H1 (cell line): ENCODE data around the gene SULT6B1. TPM values are rescaled to one million over a fixed set of nuclear protein-coding genes. Genes with fewer than 3 reads are reported as not detected.

Source experiments
- CTCF ChIA-PET: fragments of 300-600 bp; sonication (Branson Sonifier 250); formaldehyde crosslinking; loops from one replicate; lab custom pipeline; 2021; ENCODE audit not compliant: partially characterized antibody; lab: Charles Lee
- POLR2A ChIA-PET: fragments of 300-600 bp; sonication (Branson Sonifier 250); formaldehyde crosslinking; loops from one replicate; lab custom pipeline; 2021; ENCODE audit warnings: inconsistent platforms; ENCODE audit not compliant: partially characterized antibody; lab: Charles Lee
- DNase-seq, 2 experiments: peaks; one replicate each; pipeline versions ENCODE4 v3.0.0 to v3.0.0-alpha.2; 2010 to 2022; ENCODE audit warnings: low spot score in 2 of 2, low read depth in 1 of 2, mixed read lengths in 1 of 2
- FAIRE-seq: peaks from 2 replicates; lab custom pipeline; 2011; peaks lifted over from hg19 to GRCh38; lab: Jason Lieb, UNC
- H2AFZ ChIP-seq: 2 replicates; pipeline ENCODE4 v1.8.1; 2012; ENCODE audit warnings: low read length, inconsistent platforms
- H2AK5ac ChIP-seq: 2 replicates; pipeline ENCODE4 v1.6.1; 2013; ENCODE audit warnings: low read depth, low read length
- H2BK120ac ChIP-seq: replicated peaks from 2 replicates; pipeline ENCODE3; 2013; ENCODE audit warnings: low read depth, low read length, inconsistent platforms
- H2BK12ac ChIP-seq: 2 replicates; pipeline ENCODE4 v1.6.1; 2013; ENCODE audit warnings: low read depth, low read length
- H2BK15ac ChIP-seq: 2 replicates; pipeline ENCODE4 v1.6.1; 2013; ENCODE audit warnings: low read length
- H2BK20ac ChIP-seq: 2 replicates; pipeline ENCODE4 v1.6.1; 2013; ENCODE audit warnings: low read length
- H2BK5ac ChIP-seq: 2 replicates; pipeline ENCODE4 v1.6.1; 2013; ENCODE audit warnings: low read depth, low read length
- H3K14ac ChIP-seq: 2 replicates; pipeline ENCODE4 v1.6.1; 2013; ENCODE audit warnings: inconsistent platforms; ENCODE audit not compliant: insufficient read length
- H3K18ac ChIP-seq: 2 replicates; pipeline ENCODE4 v1.6.1; 2013; ENCODE audit warnings: low read length; ENCODE audit errors: extremely low read depth
- H3K23ac ChIP-seq: 2 replicates; pipeline ENCODE4 v1.6.1; 2013; ENCODE audit warnings: inconsistent platforms; ENCODE audit not compliant: insufficient read length
- H3K23me2 ChIP-seq: 2 replicates; pipeline ENCODE4 v1.6.1; 2013; ENCODE audit warnings: low read depth, low read length
- H3K27ac ChIP-seq: 2 replicates; pipeline ENCODE4 v1.6.1; 2011; ENCODE audit warnings: low read depth, low read length, inconsistent platforms
- H3K27me3 ChIP-seq, 4 experiments: replicated peaks in 1 of 4; 1 replicate in 1 of 4; 2 replicates in 3 of 4; pipeline versions ENCODE4 v1.6.1 to v1.8.1; 2011 to 2013; ENCODE audit warnings: low read length in 3 of 4, mild to moderate bottlenecking in 3 of 4, inconsistent platforms in 2 of 4, mixed read lengths in 2 of 4, moderate library complexity in 1 of 4; ENCODE audit not compliant: control insufficient read depth in 3 of 4, insufficient read depth in 3 of 4; ENCODE audit errors: extremely low read depth in 1 of 4
- H3K36me3 ChIP-seq, 4 experiments: 2 replicates each; pipeline versions ENCODE4 v1.6.1 to v1.8.1; 2011 to 2013; ENCODE audit warnings: mild to moderate bottlenecking in 4 of 4, low read length in 3 of 4, moderate library complexity in 2 of 4, control low read depth in 1 of 4, inconsistent platforms in 1 of 4; ENCODE audit not compliant: insufficient read depth in 4 of 4, control insufficient read depth in 2 of 4
- H3K4ac ChIP-seq: replicated peaks from 2 replicates; pipeline ENCODE3; 2013; ENCODE audit warnings: low read length, low read depth, mixed read lengths, inconsistent platforms; ENCODE audit not compliant: insufficient read length
- H3K4me1 ChIP-seq, 4 experiments: replicated peaks in 1 of 4; 1 replicate in 1 of 4; 2 replicates in 3 of 4; pipeline versions ENCODE4 v1.6.1 to v1.8.1; 2011 to 2013; ENCODE audit warnings: low read length in 3 of 4, inconsistent platforms in 2 of 4, mixed read lengths in 1 of 4; ENCODE audit not compliant: insufficient read depth in 4 of 4, control insufficient read depth in 3 of 4
- H3K4me2 ChIP-seq, 2 experiments: 2 replicates each; pipeline versions ENCODE4 v1.6.1 to v1.8.1; 2011 to 2013; ENCODE audit warnings: low read depth in 2 of 2, low read length in 2 of 2, control low read depth in 1 of 2, inconsistent platforms in 1 of 2, mild to moderate bottlenecking in 1 of 2; ENCODE audit not compliant: insufficient read depth in 1 of 2
- H3K4me3 ChIP-seq, 4 experiments: fragments of 200-600, 300-600 bp in 1 of 4; sonication (generic), shearing (Covaris generic), sonication (Bioruptor Twin) in 1 of 4; 2 replicates each; pipeline versions ENCODE4 v1.5.1 to v1.8.1; 2011 to 2016; ENCODE audit warnings: low read length in 4 of 4, low read depth in 3 of 4, control low read depth in 2 of 4, inconsistent platforms in 2 of 4, mild to moderate bottlenecking in 2 of 4, mixed read lengths in 1 of 4, moderate library complexity in 1 of 4; ENCODE audit not compliant: insufficient read depth in 2 of 4; ENCODE audit errors: extremely low read depth in 1 of 4
- H3K56ac ChIP-seq: replicated peaks from 2 replicates; pipeline ENCODE3; 2013; ENCODE audit warnings: low read depth, mild to moderate bottlenecking, mixed read lengths, low read length, inconsistent platforms; ENCODE audit not compliant: insufficient read length
- H3K79me1 ChIP-seq: 2 replicates; pipeline ENCODE4 v1.6.1; 2013; ENCODE audit warnings: low read depth, low read length, control low read depth
- H3K79me2 ChIP-seq, 2 experiments: 2 replicates each; pipeline versions ENCODE4 v1.6.1 to v1.8.1; 2012 to 2013; ENCODE audit warnings: low read length in 2 of 2, mild to moderate bottlenecking in 2 of 2, inconsistent platforms in 1 of 2; ENCODE audit not compliant: insufficient read depth in 2 of 2, control insufficient read depth in 1 of 2
- H3K9ac ChIP-seq, 4 experiments: replicated peaks in 1 of 4; 1 replicate in 1 of 4; 2 replicates in 3 of 4; pipeline versions ENCODE4 v1.6.1 to v1.8.1; 2011 to 2013; ENCODE audit warnings: low read depth in 3 of 4, low read length in 3 of 4, control low read depth in 2 of 4, mild to moderate bottlenecking in 2 of 4, moderate library complexity in 2 of 4, inconsistent platforms in 1 of 4; ENCODE audit errors: extremely low read depth in 1 of 4
- H3K9me3 ChIP-seq, 2 experiments: 2 replicates each; pipeline versions ENCODE4 v1.6.1 to v1.8.1; 2012 to 2013; ENCODE audit warnings: mild to moderate bottlenecking in 2 of 2, moderate library complexity in 2 of 2, control low read depth in 1 of 2, inconsistent platforms in 1 of 2, low read depth in 1 of 2, low read length in 1 of 2, mixed read lengths in 1 of 2; ENCODE audit not compliant: insufficient read depth in 2 of 2
- H4K20me1 ChIP-seq, 2 experiments: replicated peaks in 1 of 2; 2 replicates each; pipeline versions ENCODE3 to v1.8.1; 2011 to 2013; ENCODE audit warnings: inconsistent platforms in 2 of 2, low read length in 2 of 2, mild to moderate bottlenecking in 1 of 2; ENCODE audit not compliant: insufficient read depth in 2 of 2, control insufficient read depth in 1 of 2
- H4K5ac ChIP-seq: 2 replicates; pipeline ENCODE4 v1.6.1; 2013; ENCODE audit warnings: low read length, low read depth, mixed read lengths, inconsistent platforms; ENCODE audit not compliant: insufficient read length
- H4K8ac ChIP-seq: 2 replicates; pipeline ENCODE4 v1.8.0; 2013; ENCODE audit warnings: mild to moderate bottlenecking, moderate library complexity, low read length, inconsistent platforms; ENCODE audit not compliant: insufficient read depth; ENCODE audit errors: extremely low read depth
- H4K91ac ChIP-seq: replicated peaks from 2 replicates; pipeline ENCODE3; 2013; ENCODE audit warnings: low read length, mixed read lengths, inconsistent platforms; ENCODE audit not compliant: insufficient read length
- BACH1 ChIP-seq: IDR thresholded peaks from 2 replicates; pipeline ENCODE4 v1.6.1; 2012; ENCODE audit warnings: low read length, improper control_type of control experiment
- CEBPB ChIP-seq: IDR thresholded peaks from 2 replicates; pipeline ENCODE4 v1.6.1; 2012; ENCODE audit warnings: low read depth, low read length
- CTBP2 ChIP-seq: IDR thresholded peaks from 2 replicates; pipeline ENCODE4 v1.7.0; 2011; ENCODE audit warnings: borderline replicate concordance, mild to moderate bottlenecking, moderate library complexity, mixed read lengths, low read length; ENCODE audit not compliant: insufficient read depth, insufficient read length
- EGR1 ChIP-seq: IDR thresholded peaks from 2 replicates; pipeline ENCODE4 v1.6.1; 2011; ENCODE audit warnings: low read depth, low read length, borderline replicate concordance
- EP300 ChIP-seq, 2 experiments: IDR thresholded peaks; 1 replicate in 1 of 2; 2 replicates in 1 of 2; pipeline ENCODE4 v1.6.1; 2011 to 2012; ENCODE audit warnings: low read depth in 2 of 2, low read length in 2 of 2, mild to moderate bottlenecking in 2 of 2, borderline replicate concordance in 1 of 2, inconsistent platforms in 1 of 2, moderate library complexity in 1 of 2
- EZH2 ChIP-seq: fragments of 200-600 bp; sonication (generic); IDR thresholded peaks from 2 replicates; pipeline ENCODE4 v1.7.1; 2012; ENCODE audit warnings: low read depth, mild to moderate bottlenecking, moderate library complexity, low read length, inconsistent platforms; ENCODE audit not compliant: severe bottlenecking
- GABPA ChIP-seq: IDR thresholded peaks from 2 replicates; pipeline ENCODE4 v1.6.1; 2011; ENCODE audit warnings: mild to moderate bottlenecking, low read length, moderate library complexity, borderline replicate concordance; ENCODE audit not compliant: insufficient read depth
- NANOG ChIP-seq: IDR thresholded peaks from 2 replicates; pipeline ENCODE4 v1.6.1; 2011; ENCODE audit warnings: low read length, low read depth, mild to moderate bottlenecking, inconsistent platforms; ENCODE audit not compliant: insufficient read depth, poor library complexity, severe bottlenecking
- PHF8 ChIP-seq: fragments of 200-600 bp; sonication (generic); conservative IDR thresholded peaks from 2 replicates; pipeline ENCODE4 v1.7.1; 2012; ENCODE audit warnings: low read depth, mild to moderate bottlenecking, inconsistent platforms, low read length, moderate library complexity
- SP2 ChIP-seq: IDR thresholded peaks from 2 replicates; pipeline ENCODE4 v1.6.1; 2012; ENCODE audit warnings: mild to moderate bottlenecking, low read length, inconsistent platforms
- TAF1 ChIP-seq: IDR thresholded peaks from 2 replicates; pipeline ENCODE4 v1.6.1; 2011; ENCODE audit warnings: mild to moderate bottlenecking, low read depth, low read length
- TAF7 ChIP-seq: optimal IDR thresholded peaks from 2 replicates; pipeline ENCODE3; 2011; ENCODE audit warnings: low read depth, mild to moderate bottlenecking, inconsistent platforms, low read length, moderate library complexity, borderline replicate concordance
- TEAD4 ChIP-seq: IDR thresholded peaks from 2 replicates; pipeline ENCODE4 v1.6.1; 2012; ENCODE audit warnings: low read depth, low read length, inconsistent platforms, mixed read lengths
- WGBS, 2 experiments: shearing (Covaris generic) in 1 of 2; methylation state at CpG; one replicate each; pipeline versions ENCODE4 v1.1.6 to v1.1.7; 2013 to 2015; ENCODE audit warnings: low lambda C conversion rate in 2 of 2, mixed read lengths in 2 of 2, inconsistent platforms in 1 of 2, low coverage in 1 of 2, missing lambda C conversion rate in 1 of 2; ENCODE audit not compliant: insufficient replicate concordance in 2 of 2, insufficient coverage in 1 of 2, insufficient read length in 1 of 2; ENCODE audit errors: extremely low coverage in 1 of 2, missing lambda C conversion rate in 1 of 2; 5-methylcytosine and 5-hydroxymethylcytosine counted together
- polyA plus RNA-seq, 7 experiments: library from polyadenylated mRNA; depleted of rRNA in 3 of 7; stranded (reverse) in 5 of 7; unstranded in 2 of 7; fragments of >200 nt in 5 of 7; fragments of 200-250 nt in 2 of 7; gene quantifications; 1 replicate in 5 of 7; 2 replicates in 1 of 7; 4 replicates in 1 of 7; pipeline versions ENCODE4 v1.2.1 to v1.2.3, GENCODE V29; 2011 to 2013; ENCODE audit warnings: missing spikeins in 2 of 7, mixed read lengths in 2 of 7
- total RNA-seq: library from RNA; stranded (reverse); fragmentation: NEBNext Ultra II Directional; extraction: Animal tissue kit (Norgen Biotek cat#: 25700); gene quantifications from 2 replicates; pipeline ENCODE4 v1.2.1, GENCODE V29; 2021

Gene SULT6B1
- total and polyA plus RNA-seq, 2 of the 8 experiments (the other 6 are each of a cell fraction or from before 2014, with no cell fraction given) = not detected

GRCh38 chr2:37228788-37229187, 40.3 kb upstream of the SULT6B1 start:
- H2AFZ ChIP-seq = no peak overlapping the region
- no peak overlapping the region for H2AK5ac ChIP-seq
- no peak overlapping the region for H3K27ac ChIP-seq
- FAIRE-seq = no peak
- H3K14ac ChIP-seq = no peak overlapping the region
- H4K91ac ChIP-seq = no peak overlapping the region
- H3K4ac ChIP-seq = no peak overlapping the region
- no peaks in the 10 kb centered on the region for H3K9me3 ChIP-seq
- H3K36me3 ChIP-seq = peaks cover 6 to 53% (median 20%) of the 10 kb centered on the region in 4 experiments; a peak in 7 of 8 replicates
- H4K8ac ChIP-seq = no peak overlapping the region
- H2BK12ac ChIP-seq = no peak overlapping the region
- CTCF ChIA-PET = interaction anchor here (1.6 kb wide), 1 partner anchor 60 kb away, joined by 4 read pairs; no protein-coding TSS in a partner anchor
- H3K23ac ChIP-seq = no peak overlapping the region
- POLR2A ChIA-PET = interaction anchor here (1.1 to 2.2 kb wide), 4 partner anchors 8 to 29 kb away, joined by 3 to 6 read pairs (median 4); no protein-coding TSS in a partner anchor
- H3K4me3 ChIP-seq = peak overlapping the region in 1 of 4 experiments; percentile 95; a peak in 2 of 8 replicates
- H3K9ac ChIP-seq = no peak overlapping the region
- no peak overlapping the region for H3K56ac ChIP-seq
- peaks cover 7 to 19% (median 12%) of the 10 kb centered on the region in 4 experiments for H3K4me1 ChIP-seq
- no peak overlapping the region for H2BK15ac ChIP-seq
- H2BK120ac ChIP-seq = no peak overlapping the region
- H3K18ac ChIP-seq = no peak overlapping the region
- H3K79me2 ChIP-seq = peaks cover 58 to 92% of the 10 kb centered on the region in 2 experiments
- no peaks in the 10 kb centered on the region for H3K27me3 ChIP-seq
- H3K4me2 ChIP-seq = peak overlapping the region; percentile 94 to 99; a peak in 3 of 4 replicates
- no peak for DNase-seq
- H2BK20ac ChIP-seq = no peak overlapping the region
- H2BK5ac ChIP-seq = no peak overlapping the region
- WGBS, 2 experiments = 93% methylated on average over 3 of the region's 3 CpGs; no CpG with 5 or more reads in 1 of the 2 experiments
- peak overlapping the region; percentile 29 for H4K5ac ChIP-seq
- peaks cover 2 to 8% of the 10 kb centered on the region in 2 experiments for H4K20me1 ChIP-seq
- peaks cover 14% of the 10 kb centered on the region; the same call in 1 of the 2 replicates for H3K79me1 ChIP-seq
- peaks cover 18% of the 10 kb centered on the region for H3K23me2 ChIP-seq
- TF ChIP-seq TEAD4 (no peak), BACH1 (no peak), EGR1 (no peak), TAF1 (no peak), PHF8 (no peak), GABPA (no peak), TAF7 (no peak), SP2 (no peak), EZH2 (no peak), CTBP2 (no peak), EP300 (IDR thresholded peaks at IDR 0.05; ENCODE audit: borderline replicate concordance in 1 of 2, low read depth in 2 of 2, low read length in 2 of 2) (no peak), CEBPB (no peak), NANOG (no peak)
